CD4-positive, alpha-beta T cell (primary cell): Measurements from ENCODE around the gene RRM2. TPM values are rescaled to one million over a fixed set of nuclear protein-coding genes. Genes with fewer than 3 reads are reported as not detected.

ENCODE experiments used
- ATAC-seq: fragments of 200-7000 bp; cut with Tn5 transposase; one replicate; pipeline ENCODE4 v1.10.0; 2022; ENCODE audit warnings: mild to moderate bottlenecking; ENCODE audit not compliant: poor library complexity
- CTCF ChIA-PET: fragments of 350-600 bp; sonication (Branson Sonifier 250); formaldehyde crosslinking; loops from one replicate; lab custom pipeline; 2021; ENCODE audit warnings: antibody characterized with exemption, inconsistent platforms; lab: Charles Lee
- POLR2A ChIA-PET: fragments of 350-600 bp; sonication (Branson Sonifier 250); formaldehyde crosslinking; loops from one replicate; lab custom pipeline; 2021; ENCODE audit warnings: antibody characterized with exemption, inconsistent platforms; lab: Charles Lee
- DNase-seq, 14 experiments: peaks; one replicate each; pipeline ENCODE4 v3.0.0-alpha.2; 2013 to 2020; ENCODE audit warnings: mixed read lengths in 2 of 14
- H3K27ac ChIP-seq, 2 donors: one replicate each; pipeline versions ENCODE4 v1.5.1 to v1.7.0; 2013; ENCODE audit warnings: low read length in 2 of 2, low read depth in 1 of 2, mild to moderate bottlenecking in 1 of 2
- H3K27me3 ChIP-seq, 2 experiments: 1 replicate in 1 of 2; 2 replicates in 1 of 2; pipeline versions ENCODE4 v1.6.1 to v1.7.0; 2013; ENCODE audit warnings: low read length in 2 of 2, control low read depth in 1 of 2, mild to moderate bottlenecking in 1 of 2, moderate library complexity in 1 of 2; ENCODE audit not compliant: insufficient read depth in 2 of 2, control insufficient read depth in 1 of 2
- H3K36me3 ChIP-seq: one replicate; pipeline ENCODE4 v1.6.1; 2013; ENCODE audit warnings: low read length, control low read depth; ENCODE audit not compliant: insufficient read depth
- H3K4me1 ChIP-seq: one replicate; pipeline ENCODE4 v1.6.1; 2013; ENCODE audit warnings: low read length, control low read depth; ENCODE audit not compliant: insufficient read depth
- H3K4me3 ChIP-seq: one replicate; pipeline ENCODE4 v1.5.1; 2013; ENCODE audit warnings: mild to moderate bottlenecking, low read length, moderate library complexity
- H3K9me3 ChIP-seq, 2 experiments: 1 replicate in 1 of 2; 2 replicates in 1 of 2; pipeline versions ENCODE4 v1.6.1 to v1.7.0; 2013; ENCODE audit warnings: low read length in 2 of 2, mild to moderate bottlenecking in 2 of 2, control low read depth in 1 of 2, moderate library complexity in 1 of 2; ENCODE audit not compliant: control insufficient read depth in 1 of 2, insufficient read depth in 1 of 2
- H3K27ac Mint-ChIP-seq: one replicate; pipeline ENCODE4 v1.8.0; 2020; ENCODE audit warnings: mixed read lengths
- H3K27me3 Mint-ChIP-seq: one replicate; pipeline ENCODE4 v1.8.0; 2021; ENCODE audit warnings: mixed read lengths
- H3K36me3 Mint-ChIP-seq: one replicate; pipeline ENCODE4 v1.8.0; 2021; ENCODE audit warnings: low read depth, mixed read lengths
- H3K4me1 Mint-ChIP-seq: one replicate; pipeline ENCODE4 v1.8.0; 2021; ENCODE audit warnings: low read depth, mixed read lengths
- H3K4me3 Mint-ChIP-seq: one replicate; pipeline ENCODE4 v1.8.0; 2020; ENCODE audit warnings: mild to moderate bottlenecking, mixed read lengths
- H3K9me3 Mint-ChIP-seq: one replicate; pipeline ENCODE4 v1.8.0; 2020; ENCODE audit warnings: mixed read lengths
- CTCF ChIP-seq: fragments of 200-600 bp; IDR thresholded peaks from one replicate; pipeline ENCODE4 v1.8.0; 2022; ENCODE audit warnings: antibody characterized with exemption, mild to moderate bottlenecking
- intact Hi-C, 2 experiments: fragments of 100-400 bp; cut with DNase I in 1 of 2; cut with micrococcal nuclease in 1 of 2; formaldehyde crosslinking; loops; one replicate each; pipeline versions ENCODE4 v1.15.1 to v1.9.0; 2023 to 2025; cut with DNase I, micrococcal nuclease
- total RNA-seq, 174 experiments: library from RNA in 2 of 174; stranded (reverse) in 2 of 174; gene quantifications; one replicate each; pipeline ENCODE4 v1.2.3 and lab custom pipeline; 2021 to 2026

Gene RRM2
- total RNA-seq, 2 experiments from 2014 or later: 1.4 to 1.6 TPM

GRCh38 chr2:10079870-10080535 is 42.5 kb upstream of the RRM2 start, which contains the start of gene CYS1:
Gene CYS1 (minus strand): TSS chr2:10080411. CDS start chr2:10080223, 188 bp downstream.
- ATAC-seq (peak; percentile 31), DNase-seq (peak in 2 of 14 experiments; percentile 35 to 37)
- H3K9me3 ChIP-seq: no peaks in the 10 kb centered on the region
- Mint-ChIP-seq H3K9me3 (no peaks in the 10 kb centered on the region), H3K4me1 (peaks cover 13% of the 10 kb centered on the region), H3K27ac (no peak within 1 kb of the TSS), H3K36me3 (no peaks in the 10 kb centered on the region), H3K4me3 (peak within 1 kb of the TSS; percentile 73), H3K27me3 (peaks cover 78% of the 10 kb centered on the region)
- TF ChIP-seq CTCF: no peak
- no peak within 1 kb of the TSS for H3K27ac ChIP-seq
- POLR2A ChIA-PET: no interaction called here
- H3K4me1 ChIP-seq: peaks cover 27% of the 10 kb centered on the region
- intact Hi-C loops: loop anchor here (5.0 to 10.0 kb wide), 2 partner anchors 37 to 325 kb away; no protein-coding TSS in a partner anchor
- peak within 1 kb of the TSS; percentile 35 for H3K4me3 ChIP-seq
- CTCF ChIA-PET: interaction anchor here (1.5 kb wide), 1 partner anchor 329 kb away, joined by 6 read pairs; no protein-coding TSS in a partner anchor
- H3K36me3 ChIP-seq: no peaks in the 10 kb centered on the region
- H3K27me3 ChIP-seq: peaks cover 64 to 80% of the 10 kb centered on the region in 2 experiments

- ChIA-PET POLR2A (interaction anchor here (1.4 kb wide), 1 partner anchor 11 kb away, joined by 5 read pairs; no protein-coding TSS in a partner anchor), CTCF (interaction anchor here (1.5 to 3.2 kb wide), 2 partner anchors 8 to 328 kb away, joined by 6 to 17 read pairs; no protein-coding TSS in a partner anchor)
- Mint-ChIP-seq H3K27me3 (peaks cover 78% of the 10 kb centered on the region), H3K4me3 (peak overlapping the region; percentile 72), H3K4me1 (peaks cover 13% of the 10 kb centered on the region), H3K27ac (no peak overlapping the region), H3K9me3 (no peaks in the 10 kb centered on the region), H3K36me3 (no peaks in the 10 kb centered on the region)
- Histone ChIP-seq H3K4me3 (peak overlapping the region; percentile 35), H3K27me3 (peaks cover 67 to 81% of the 10 kb centered on the region in 2 experiments), H3K9me3 (no peaks in the 10 kb centered on the region), H3K27ac (no peak overlapping the region), H3K36me3 (no peaks in the 10 kb centered on the region), H3K4me1 (peaks cover 27% of the 10 kb centered on the region)
- DNase-seq: peak in 5 of 14 experiments; percentile 11 to 81 (median 41)
- no peak for TF ChIP-seq CTCF
- peak; percentile 44 for ATAC-seq
- intact Hi-C loops: no loop called here
Observed at GRCh38 chr2:10080536-10081304, 41.8 kb upstream of the RRM2 start.

GRCh38 chr2:10083046-10083445 is 39.5 kb upstream of the RRM2 start:
- CTCF ChIA-PET: interaction anchor here (0.6 to 3.2 kb wide), 4 partner anchors 10 to 352 kb away, joined by 3 to 17 read pairs (median 4); no protein-coding TSS in a partner anchor
- H3K27ac Mint-ChIP-seq: no peak overlapping the region
- H3K27me3 Mint-ChIP-seq: peaks cover 78% of the 10 kb centered on the region
- no peaks in the 10 kb centered on the region for H3K9me3 ChIP-seq
- intact Hi-C loops: no loop called here
- no peak overlapping the region for H3K4me3 Mint-ChIP-seq
- TF ChIP-seq CTCF: no peak
- H3K27me3 ChIP-seq: peaks cover 69 to 78% of the 10 kb centered on the region in 2 experiments
- H3K27ac ChIP-seq: no peak overlapping the region
- no peak for ATAC-seq
- no peak for DNase-seq
- H3K4me1 Mint-ChIP-seq: peaks cover 13% of the 10 kb centered on the region
- no peaks in the 10 kb centered on the region for H3K36me3 Mint-ChIP-seq
- no peaks in the 10 kb centered on the region for H3K36me3 ChIP-seq
- peaks cover 27% of the 10 kb centered on the region for H3K4me1 ChIP-seq
- POLR2A ChIA-PET: no interaction called here
- no peaks in the 10 kb centered on the region for H3K9me3 Mint-ChIP-seq
- H3K4me3 ChIP-seq: no peak overlapping the region
